ENCODE data around the gene FAM89A. TPM values are rescaled to one million over a fixed set of nuclear protein-coding genes. Genes with fewer than 3 reads are reported as not detected.

FAM89A gene
- total RNA-seq, 1 experiment from 2014 or later = 1.5 TPM

DNA sequence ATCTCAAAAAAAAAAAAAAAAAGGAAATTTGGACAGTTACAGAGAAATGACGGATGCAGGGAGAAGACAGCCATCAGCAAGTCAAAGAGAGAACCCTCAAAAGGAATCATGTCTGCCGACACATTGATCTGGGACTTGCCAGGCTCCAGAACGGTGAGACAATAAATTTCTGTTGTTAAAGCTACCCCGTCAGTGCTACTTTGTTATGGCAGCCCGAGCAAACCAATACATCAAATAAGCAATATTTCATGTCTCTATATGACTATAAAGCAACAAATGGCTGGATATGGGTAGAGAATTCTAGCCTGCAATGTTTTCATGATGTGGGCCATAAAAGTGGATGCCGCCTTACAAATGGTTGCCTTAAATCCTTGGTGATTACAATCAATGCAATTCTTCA, 23.3 kb upstream of the FAM89A start:
- H3K4me2 ChIP-seq (ENCODE audit: insufficient read depth, insufficient read length, low read length) = no peak overlapping the region
- TF ChIP-seq, protein P1, sequence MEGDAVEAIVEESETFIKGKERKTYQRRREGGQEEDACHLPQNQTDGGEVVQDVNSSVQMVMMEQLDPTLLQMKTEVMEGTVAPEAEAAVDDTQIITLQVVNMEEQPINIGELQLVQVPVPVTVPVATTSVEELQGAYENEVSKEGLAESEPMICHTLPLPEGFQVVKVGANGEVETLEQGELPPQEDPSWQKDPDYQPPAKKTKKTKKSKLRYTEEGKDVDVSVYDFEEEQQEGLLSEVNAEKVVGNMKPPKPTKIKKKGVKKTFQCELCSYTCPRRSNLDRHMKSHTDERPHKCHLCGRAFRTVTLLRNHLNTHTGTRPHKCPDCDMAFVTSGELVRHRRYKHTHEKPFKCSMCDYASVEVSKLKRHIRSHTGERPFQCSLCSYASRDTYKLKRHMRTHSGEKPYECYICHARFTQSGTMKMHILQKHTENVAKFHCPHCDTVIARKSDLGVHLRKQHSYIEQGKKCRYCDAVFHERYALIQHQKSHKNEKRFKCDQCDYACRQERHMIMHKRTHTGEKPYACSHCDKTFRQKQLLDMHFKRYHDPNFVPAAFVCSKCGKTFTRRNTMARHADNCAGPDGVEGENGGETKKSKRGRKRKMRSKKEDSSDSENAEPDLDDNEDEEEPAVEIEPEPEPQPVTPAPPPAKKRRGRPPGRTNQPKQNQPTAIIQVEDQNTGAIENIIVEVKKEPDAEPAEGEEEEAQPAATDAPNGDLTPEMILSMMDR (conservative IDR thresholded peaks at IDR 0.05) = no peak
- no peaks in the 10 kb centered on the region for H3K9me3 ChIP-seq (ENCODE audit: control insufficient read depth, low read depth, low read length)
- no peak overlapping the region for H2AK5ac ChIP-seq (ENCODE audit: insufficient read length, low read length)
- no peak overlapping the region for H2BK5ac ChIP-seq (ENCODE audit: insufficient read length, low read length)
- no peak overlapping the region for H3K4ac ChIP-seq (ENCODE audit: low read depth, low read length)
- no peak overlapping the region for H4K91ac ChIP-seq (ENCODE audit: insufficient read length, low read depth, low read length)
- no peaks in the 10 kb centered on the region for H3K79me2 ChIP-seq (ENCODE audit: insufficient read depth, low read length)
- H3T11ph ChIP-seq (ENCODE audit: low read length) = no peak overlapping the region
- H2BK15ac ChIP-seq (ENCODE audit: low read depth, low read length) = no peak overlapping the region
- H3K36me3 Mint-ChIP-seq (ENCODE audit: insufficient read depth in 1 of 3, low read depth in 3 of 3) = peaks cover 0 to 4% (median 0%) of the 10 kb centered on the region in 3 experiments; a peak in 2 of 7 replicates
- H2BK20ac ChIP-seq (ENCODE audit: low read depth, low read length, poor library complexity, severe bottlenecking) = no peak overlapping the region
- no peak overlapping the region for H3K4me3 Mint-ChIP-seq
- H3K4me1 Mint-ChIP-seq = no peaks in the 10 kb centered on the region
- H3K14ac ChIP-seq (ENCODE audit: insufficient read depth, low read length) = no peak overlapping the region
- H3K79me1 ChIP-seq (ENCODE audit: insufficient read depth, low read depth, low read length, poor library complexity, severe bottlenecking) = no peaks in the 10 kb centered on the region
- H3K4me1 ChIP-seq (ENCODE audit: insufficient read depth, low read length) = no peaks in the 10 kb centered on the region
- DNase-seq = no peak
- peaks cover 92% of the 10 kb centered on the region for H3K27me3 Mint-ChIP-seq (ENCODE audit: low read depth)
- H2AFZ ChIP-seq (ENCODE audit: low read length) = no peak overlapping the region
- no peak overlapping the region for H3K9ac ChIP-seq (ENCODE audit: extremely low read depth, insufficient read length, low read length)
- no peak overlapping the region for H2BK12ac ChIP-seq (ENCODE audit: insufficient read length, low read depth, low read length)
- H3K23me2 ChIP-seq (ENCODE audit: insufficient read length, low read depth, low read length, poor library complexity, severe bottlenecking) = no peaks in the 10 kb centered on the region
- peaks cover 3 to 4% of the 10 kb centered on the region in 2 experiments; a peak in 4 of 5 replicates for H3K9me3 Mint-ChIP-seq
- H4K5ac ChIP-seq (ENCODE audit: insufficient read length, low read depth, low read length) = no peak overlapping the region
- no peaks in the 10 kb centered on the region for H3K27me3 ChIP-seq (ENCODE audit: insufficient read depth, low read length)
- WGBS (ENCODE audit: extremely low coverage, insufficient read length, low lambda C conversion rate) = no CpG with 5 or more reads among the region's 6 CpGs
- no peak overlapping the region for H3K27ac ChIP-seq (ENCODE audit: insufficient read length, low read depth, low read length)
- H3K23ac ChIP-seq (ENCODE audit: insufficient read length, low read depth, low read length) = no peak overlapping the region
- H4K8ac ChIP-seq (replicated peaks; ENCODE audit: insufficient read length, low read depth, low read length) = no peak overlapping the region
- H2BK120ac ChIP-seq (ENCODE audit: low read depth, low read length, poor library complexity, severe bottlenecking) = no peak overlapping the region
- H4K20me1 ChIP-seq (ENCODE audit: control insufficient read depth, insufficient read depth, insufficient read length) = no peaks in the 10 kb centered on the region
- H3K18ac ChIP-seq (ENCODE audit: insufficient read length, low read depth, low read length) = no peak overlapping the region
- H3K56ac ChIP-seq (ENCODE audit: insufficient read length, low read depth, low read length) = no peak overlapping the region
- H3K27ac Mint-ChIP-seq = no peak overlapping the region
